ENCODE measurements around the gene CLUH.

DNA sequence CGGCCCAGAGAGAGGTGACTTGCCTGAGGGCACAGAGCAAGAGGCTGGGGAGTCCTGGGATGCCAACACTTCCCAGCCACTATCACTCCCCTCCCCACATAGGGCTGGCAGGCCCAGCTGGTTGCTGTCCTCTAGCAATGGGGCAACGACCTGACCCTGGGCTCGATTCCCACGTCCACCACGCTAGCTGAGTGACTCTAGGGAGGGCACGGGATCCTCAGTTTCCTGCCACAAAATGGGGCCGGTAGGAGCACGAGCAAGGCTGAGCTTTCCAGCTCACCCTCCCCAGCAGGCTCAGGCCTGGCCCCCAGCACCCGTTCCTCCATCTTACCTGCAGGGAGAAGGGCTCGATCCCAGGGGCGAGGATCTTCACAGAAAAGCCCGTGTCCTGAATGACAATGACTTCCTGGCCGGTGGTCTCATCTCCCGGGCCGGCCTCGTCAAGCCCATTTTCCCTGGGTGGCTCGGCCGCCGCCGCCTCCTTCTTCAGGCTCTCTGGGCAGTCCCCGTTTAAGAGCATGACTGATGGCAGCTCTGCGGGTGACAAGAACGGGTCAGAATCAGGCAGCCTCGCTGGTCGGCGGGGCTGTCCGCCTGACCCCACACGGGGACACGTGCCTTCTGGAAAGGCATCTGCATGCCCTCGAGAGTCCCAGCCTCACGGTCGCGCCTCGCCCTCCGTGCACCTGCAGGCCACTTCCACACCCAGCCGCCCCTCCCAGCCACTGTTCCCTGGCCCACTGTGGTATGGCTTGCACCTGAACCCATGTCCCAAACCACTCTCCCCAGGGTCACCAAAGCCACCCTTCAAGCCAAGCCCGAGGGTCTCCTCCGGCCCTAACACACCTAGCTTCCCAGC lies 7.3 kb downstream of the CLUH start:
- TF ChIP-seq CTCF (IDR thresholded peaks at IDR 0.05) (no peak), POLR2A (IDR thresholded peaks at IDR 0.05) (no peak), EP300 (IDR thresholded peaks at IDR 0.05) (no peak)
